ENCODE measurements around the gene ANKRD39. TPM values are rescaled to one million over a fixed set of nuclear protein-coding genes. Genes with fewer than 3 reads are reported as not detected.

The ANKRD39 gene
- total RNA-seq, 1 donor: 4.7 TPM

DNA sequence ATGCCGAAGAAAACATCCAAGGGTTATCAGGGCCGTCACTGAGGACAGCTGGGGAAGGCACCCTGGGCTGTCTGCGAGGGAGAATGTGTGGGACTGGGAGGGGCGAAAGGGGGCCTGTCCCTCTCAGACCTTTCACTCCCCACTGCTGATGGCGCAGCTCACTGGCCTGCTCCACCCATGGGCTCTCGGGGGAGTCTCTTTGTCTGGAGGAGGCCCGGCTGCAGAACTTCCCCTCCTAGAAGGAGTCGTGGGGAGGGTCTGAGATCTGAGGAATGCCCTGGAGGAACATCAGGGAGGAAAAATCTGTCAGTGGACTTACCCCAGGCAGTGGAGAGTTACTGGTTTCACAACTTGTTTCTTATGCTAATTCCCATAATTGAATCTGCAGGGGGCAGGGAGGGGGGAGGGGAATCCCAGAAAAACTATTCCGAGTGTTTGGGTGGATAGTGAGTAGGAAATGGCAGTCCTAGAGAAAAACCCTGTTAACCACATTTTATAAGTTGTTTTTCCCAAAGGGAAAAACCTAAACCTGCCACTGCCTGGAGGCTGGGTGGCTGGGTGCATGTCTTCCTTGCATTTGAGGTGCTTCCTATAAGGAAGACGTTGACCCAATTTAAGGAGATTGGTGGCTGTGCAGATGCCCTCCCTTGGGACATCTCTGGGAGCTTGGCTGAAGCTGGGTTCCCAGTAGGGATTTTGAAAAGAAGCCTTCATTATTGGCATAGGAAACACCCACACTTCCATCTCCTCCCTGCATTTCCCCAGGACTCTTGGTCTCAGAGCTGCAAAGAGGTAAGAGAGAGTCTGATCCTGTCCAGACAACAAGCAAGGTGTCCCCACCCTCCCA is 23.8 kb upstream of the ANKRD39 start:
- no peak for DNase-seq (ENCODE audit: low read depth)

DNA sequence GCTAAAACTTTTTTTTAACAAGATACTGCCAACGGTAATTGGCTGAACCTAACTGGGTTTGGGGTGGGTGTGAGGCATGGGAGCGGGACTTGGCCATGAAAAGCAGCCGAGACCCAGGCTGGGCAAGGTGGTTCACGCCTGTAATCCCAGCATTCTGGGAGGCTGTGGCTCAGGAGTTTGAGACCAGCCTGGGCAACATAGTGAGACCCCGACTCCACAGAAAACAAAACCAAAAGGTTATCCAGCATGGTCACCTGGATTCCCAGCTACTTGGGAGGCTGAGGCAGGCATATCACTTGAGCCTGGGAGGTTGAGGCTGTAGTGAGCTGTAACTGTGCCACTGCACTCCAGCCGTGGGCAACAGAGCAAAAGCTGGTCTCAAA is 23.1 kb upstream of the ANKRD39 start:
- no peak overlapping the region for H3K4me3 ChIP-seq (ENCODE audit: low read depth, low read length)
- DNase-seq (ENCODE audit: low read depth): no peak
- TF ChIP-seq, protein P1, sequence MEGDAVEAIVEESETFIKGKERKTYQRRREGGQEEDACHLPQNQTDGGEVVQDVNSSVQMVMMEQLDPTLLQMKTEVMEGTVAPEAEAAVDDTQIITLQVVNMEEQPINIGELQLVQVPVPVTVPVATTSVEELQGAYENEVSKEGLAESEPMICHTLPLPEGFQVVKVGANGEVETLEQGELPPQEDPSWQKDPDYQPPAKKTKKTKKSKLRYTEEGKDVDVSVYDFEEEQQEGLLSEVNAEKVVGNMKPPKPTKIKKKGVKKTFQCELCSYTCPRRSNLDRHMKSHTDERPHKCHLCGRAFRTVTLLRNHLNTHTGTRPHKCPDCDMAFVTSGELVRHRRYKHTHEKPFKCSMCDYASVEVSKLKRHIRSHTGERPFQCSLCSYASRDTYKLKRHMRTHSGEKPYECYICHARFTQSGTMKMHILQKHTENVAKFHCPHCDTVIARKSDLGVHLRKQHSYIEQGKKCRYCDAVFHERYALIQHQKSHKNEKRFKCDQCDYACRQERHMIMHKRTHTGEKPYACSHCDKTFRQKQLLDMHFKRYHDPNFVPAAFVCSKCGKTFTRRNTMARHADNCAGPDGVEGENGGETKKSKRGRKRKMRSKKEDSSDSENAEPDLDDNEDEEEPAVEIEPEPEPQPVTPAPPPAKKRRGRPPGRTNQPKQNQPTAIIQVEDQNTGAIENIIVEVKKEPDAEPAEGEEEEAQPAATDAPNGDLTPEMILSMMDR (IDR thresholded peaks at IDR 0.05; ENCODE audit: insufficient read depth, low read depth, low read length): no peak

More for the DNA sequence above, 23.8 kb upstream of the ANKRD39 start:
- no peak overlapping the region for H3K4me3 ChIP-seq (ENCODE audit: low read depth, low read length)
- TF ChIP-seq, protein P1 (IDR thresholded peaks at IDR 0.05; ENCODE audit: insufficient read depth, low read depth, low read length): no peak

DNA sequence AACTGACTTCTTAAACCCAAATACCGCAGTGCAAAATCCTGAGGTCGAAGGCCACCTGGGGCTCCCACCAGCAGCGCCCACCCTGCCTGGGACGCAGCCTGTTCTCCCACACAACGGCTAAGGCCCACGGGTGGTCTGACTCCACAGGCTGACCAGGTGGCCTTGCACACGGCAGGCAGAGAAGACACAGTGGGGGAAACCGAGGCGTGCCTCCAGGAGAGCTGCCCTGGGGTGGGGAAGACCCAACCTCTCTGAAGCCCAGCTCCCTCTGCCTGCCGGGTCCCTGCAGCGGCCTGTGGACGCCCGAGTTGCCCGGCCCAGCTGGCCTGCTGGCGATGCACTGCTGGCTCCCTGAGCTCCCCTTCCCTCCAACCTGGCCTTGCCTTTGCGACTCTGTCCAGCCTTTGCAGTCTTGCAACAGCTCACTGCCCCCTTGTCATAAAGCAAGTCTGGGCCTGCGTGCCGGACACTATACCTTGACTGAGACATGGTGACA is 21.8 kb upstream of the ANKRD39 start:
- H3K4me3 ChIP-seq (ENCODE audit: low read depth, low read length): no peak overlapping the region
- TF ChIP-seq, protein P1 (IDR thresholded peaks at IDR 0.05; ENCODE audit: insufficient read depth, low read depth, low read length): no peak
- no peak for DNase-seq (ENCODE audit: low read depth)

DNA sequence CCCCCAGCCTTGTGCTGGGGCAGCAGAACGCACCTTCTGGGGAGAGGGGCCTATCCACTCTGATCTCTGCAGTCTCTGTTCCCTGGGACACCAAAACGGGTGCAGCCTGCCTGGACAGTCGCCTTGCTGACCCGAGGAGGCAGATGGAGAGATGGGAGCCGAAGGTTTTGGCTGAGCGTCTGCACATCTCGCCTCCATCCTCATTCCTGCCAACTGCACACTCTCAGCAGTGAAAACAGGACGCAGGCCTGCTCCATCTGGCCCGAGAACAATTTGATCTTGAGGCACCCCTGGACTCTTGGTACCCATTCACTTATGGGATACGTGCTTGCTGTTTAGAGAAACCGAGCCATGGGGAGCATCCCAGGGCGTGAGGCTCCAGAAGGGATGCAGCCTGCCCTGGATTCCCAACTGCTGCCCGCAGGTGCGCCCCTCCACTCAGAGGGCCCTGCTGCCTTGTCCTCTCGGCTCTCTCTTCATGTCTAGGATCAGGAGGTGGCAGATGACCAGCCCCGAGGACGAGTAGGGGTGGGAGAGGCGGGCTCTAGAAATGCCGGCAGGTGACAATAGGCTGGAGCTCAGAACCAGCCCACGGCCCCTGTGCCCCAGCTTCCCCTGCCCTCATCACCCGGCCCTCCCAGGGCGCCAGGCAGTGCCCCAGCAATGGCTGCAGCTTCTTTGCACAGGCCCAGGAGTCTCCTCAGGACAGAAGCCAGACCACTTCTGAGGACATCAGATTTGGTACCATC is 21.2 kb upstream of the ANKRD39 start:
- H3K4me3 ChIP-seq (ENCODE audit: low read depth, low read length): no peak overlapping the region
- no peak for DNase-seq (ENCODE audit: low read depth)
- TF ChIP-seq, protein P1 (IDR thresholded peaks at IDR 0.05; ENCODE audit: insufficient read depth, low read depth, low read length): no peak

DNA sequence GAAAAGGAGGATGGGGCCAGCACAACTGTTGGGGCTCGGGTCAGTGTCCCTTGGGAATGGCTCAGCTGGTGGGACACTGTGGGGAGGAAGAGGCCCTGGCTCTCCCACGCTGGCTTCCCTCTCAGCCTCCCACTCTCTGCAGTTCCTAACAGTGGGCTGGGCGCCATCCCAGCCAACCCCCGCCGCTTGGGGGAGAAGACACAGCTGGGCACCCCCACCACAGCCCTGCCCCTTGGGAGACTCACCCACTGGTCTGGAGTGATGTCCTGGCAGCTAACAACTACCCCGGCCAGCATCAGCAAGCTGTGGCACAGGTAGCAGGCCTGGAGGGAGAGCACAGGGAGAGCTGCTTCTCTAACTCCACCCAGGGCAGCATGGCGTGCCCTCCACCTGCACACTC is 20.4 kb upstream of the ANKRD39 start:
- TF ChIP-seq, protein P1 (IDR thresholded peaks at IDR 0.05; ENCODE audit: insufficient read depth, low read depth, low read length): no peak
- no peak overlapping the region for H3K4me3 ChIP-seq (ENCODE audit: low read depth, low read length)
- no peak for DNase-seq (ENCODE audit: low read depth)

DNA sequence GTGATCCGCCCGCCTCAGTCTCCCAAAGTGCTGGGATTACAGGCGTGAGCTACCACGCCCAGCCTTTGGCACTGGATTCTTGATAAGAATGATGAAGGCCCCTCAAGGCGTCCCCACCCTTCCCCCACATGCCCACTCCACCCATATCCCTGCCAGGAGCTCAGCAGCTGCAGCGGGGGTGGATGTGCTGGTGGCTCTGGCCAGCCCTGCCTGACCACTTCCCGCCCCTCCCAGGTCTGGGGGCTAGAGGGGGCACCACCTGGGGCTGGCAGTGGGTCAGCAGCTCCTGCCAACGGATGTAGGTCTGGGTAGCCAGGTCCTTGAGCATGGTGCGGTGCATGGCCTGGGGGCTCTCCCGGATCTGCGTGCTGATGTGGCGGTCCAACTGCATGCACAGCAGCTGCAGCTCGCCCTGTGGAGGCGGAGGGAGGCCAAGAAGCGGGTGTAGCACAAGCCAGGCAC is 19.8 kb upstream of the ANKRD39 start:
- no peak overlapping the region for H3K4me3 ChIP-seq (ENCODE audit: low read depth, low read length)
- no peak for DNase-seq (ENCODE audit: low read depth)

More for the DNA sequence above, 19.8 kb upstream of the ANKRD39 start:
- TF ChIP-seq, protein P1 (IDR thresholded peaks at IDR 0.05; ENCODE audit: insufficient read depth, low read depth, low read length): no peak
